K562 (cell line): ENCODE results near the gene SLC16A4. TPM values are rescaled to one million over a fixed set of nuclear protein-coding genes. Genes with fewer than 3 reads are reported as not detected.

Experiments
- FOXK2 ChIP-seq, 2 experiments: fragments of 450-650 bp; IDR thresholded peaks in 1 of 2; conservative IDR thresholded peaks in 1 of 2; 2 replicates each; pipeline ENCODE4 v1.6.1; 2016; ENCODE audit warnings: low read depth in 2 of 2, mild to moderate bottlenecking in 1 of 2
- GATAD2A ChIP-seq: fragments of 450-650 bp; IDR thresholded peaks from 2 replicates; pipeline ENCODE4 v1.6.1; 2017
- LARP7 ChIP-seq: fragments of 450-650 bp; IDR thresholded peaks from 2 replicates; pipeline ENCODE4 v1.6.1; 2016
- MAZ ChIP-seq, 2 experiments: fragments of 450-650 bp in 1 of 2; sonication (generic) in 1 of 2; formaldehyde crosslinking; IDR thresholded peaks in 1 of 2; conservative IDR thresholded peaks in 1 of 2; 2 replicates each; pipeline versions ENCODE4 v1.4.0 to v1.5.0; 2020; ENCODE audit warnings: mild to moderate bottlenecking in 1 of 2, missing genetic modification reagents in 1 of 2
- MEF2A ChIP-seq: IDR thresholded peaks from 2 replicates; pipeline ENCODE4 v1.6.1; 2011; ENCODE audit warnings: low read depth, mild to moderate bottlenecking, low read length, moderate library complexity; ENCODE audit not compliant: control insufficient read depth
- PTTG1 ChIP-seq: fragments of 450-650 bp; IDR thresholded peaks from 2 replicates; pipeline ENCODE4 v1.6.1; 2016; ENCODE audit warnings: low read depth, mild to moderate bottlenecking, missing genetic modification characterization, missing compliant biosample characterization
- SLC30A9 ChIP-seq: fragments of 250-450 bp; sonication (Bioruptor Pico); IDR thresholded peaks from 2 replicates; pipeline ENCODE4 v1.8.0; 2022; ENCODE audit warnings: mild to moderate bottlenecking, moderate library complexity
- TCF7 ChIP-seq: sonication (generic); IDR thresholded peaks from 2 replicates; pipeline ENCODE4 v1.6.1; 2016; ENCODE audit warnings: antibody characterized with exemption, borderline replicate concordance
- TCFL5 ChIP-seq: fragments of 250-450 bp; sonication (Bioruptor Pico); conservative IDR thresholded peaks from 2 replicates; pipeline ENCODE4 v1.6.1; 2021; ENCODE audit warnings: mild to moderate bottlenecking, moderate library complexity, matching md5 sums
- XRCC5 ChIP-seq: fragments of 200-400 bp; formaldehyde crosslinking; IDR thresholded peaks from 2 replicates; pipeline ENCODE4 v1.6.1; 2017; ENCODE audit warnings: low read depth, mild to moderate bottlenecking, low read length
- ZC3H8 ChIP-seq: fragments of 450-650 bp; IDR thresholded peaks from 2 replicates; pipeline ENCODE4 v1.6.1; 2017
- ZNF316 ChIP-seq: fragments of 450-650 bp; IDR thresholded peaks from 2 replicates; pipeline ENCODE4 v1.6.1; 2016
- ZNF354B ChIP-seq: fragments of 250-450 bp; sonication (Bioruptor Pico); IDR thresholded peaks from 2 replicates; pipeline ENCODE4 v1.4.0; 2020
- polyA plus RNA-seq, 8 experiments: library from polyadenylated mRNA; depleted of rRNA in 4 of 8; stranded (reverse) in 5 of 8; unstranded in 3 of 8; fragments of >200 nt; fragmentation: Nextera tagmentation in 2 of 8; fragmentation: Illumina TruSeq in 1 of 8; extraction: Ambion mirVana in 2 of 8; extraction: Trizol in 1 of 8; gene quantifications; 2 replicates each; pipeline versions ENCODE4 v1.2.1 to v1.2.3, GENCODE V29; 2011 to 2014; ENCODE audit warnings: inconsistent platforms in 1 of 8, missing spikeins in 1 of 8
- total RNA-seq, 7 experiments: library from RNA; depleted of rRNA in 6 of 7; stranded (reverse); fragments of >200 nt in 6 of 7; fragmentation: Illumina TruSeq in 2 of 7; extraction: Trizol in 2 of 7; gene quantifications; 2 replicates each; pipeline versions ENCODE4 v1.2.1 to v1.2.3, GENCODE V29; 2011 to 2021; ENCODE audit warnings: low replicate concordance in 1 of 7
- TF ChIP-seq, protein P1 (sequence below), 2 experiments: fragments of 450-650 bp; IDR thresholded peaks; 2 replicates each; pipeline ENCODE4 v1.6.1; 2018; ENCODE audit warnings: mild to moderate bottlenecking in 2 of 2, low read depth in 1 of 2; ENCODE audit not compliant: partially characterized antibody in 2 of 2
- TF ChIP-seq, protein P2 (sequence below): sonication (generic); formaldehyde crosslinking; IDR thresholded peaks from 2 replicates; pipeline ENCODE4 v1.8.1; 2022; ENCODE audit warnings: missing genetic modification reagents
- TF ChIP-seq, protein P3 (sequence below): fragments of 450-650 bp; IDR thresholded peaks from 2 replicates; pipeline ENCODE4 v1.6.1; 2018; ENCODE audit warnings: mild to moderate bottlenecking, low read depth; ENCODE audit not compliant: partially characterized antibody
- TF ChIP-seq, protein P4 (sequence below): sonication (generic); formaldehyde crosslinking; IDR thresholded peaks from 2 replicates; pipeline ENCODE4 v1.4.0; 2020; ENCODE audit warnings: mild to moderate bottlenecking, missing genetic modification reagents
- TF ChIP-seq, protein P5 (sequence below): sonication (generic); formaldehyde crosslinking; IDR thresholded peaks from 2 replicates; pipeline ENCODE4 v1.8.0; 2022; ENCODE audit warnings: mild to moderate bottlenecking, missing genetic modification reagents

The SLC16A4 gene
- total and polyA plus RNA-seq, 9 of the 15 experiments (the other 6 are each of a cell fraction or from before 2014, with no cell fraction given) = 0.04 to 0.31 (median 0.18) TPM; not detected in 1

DNA sequence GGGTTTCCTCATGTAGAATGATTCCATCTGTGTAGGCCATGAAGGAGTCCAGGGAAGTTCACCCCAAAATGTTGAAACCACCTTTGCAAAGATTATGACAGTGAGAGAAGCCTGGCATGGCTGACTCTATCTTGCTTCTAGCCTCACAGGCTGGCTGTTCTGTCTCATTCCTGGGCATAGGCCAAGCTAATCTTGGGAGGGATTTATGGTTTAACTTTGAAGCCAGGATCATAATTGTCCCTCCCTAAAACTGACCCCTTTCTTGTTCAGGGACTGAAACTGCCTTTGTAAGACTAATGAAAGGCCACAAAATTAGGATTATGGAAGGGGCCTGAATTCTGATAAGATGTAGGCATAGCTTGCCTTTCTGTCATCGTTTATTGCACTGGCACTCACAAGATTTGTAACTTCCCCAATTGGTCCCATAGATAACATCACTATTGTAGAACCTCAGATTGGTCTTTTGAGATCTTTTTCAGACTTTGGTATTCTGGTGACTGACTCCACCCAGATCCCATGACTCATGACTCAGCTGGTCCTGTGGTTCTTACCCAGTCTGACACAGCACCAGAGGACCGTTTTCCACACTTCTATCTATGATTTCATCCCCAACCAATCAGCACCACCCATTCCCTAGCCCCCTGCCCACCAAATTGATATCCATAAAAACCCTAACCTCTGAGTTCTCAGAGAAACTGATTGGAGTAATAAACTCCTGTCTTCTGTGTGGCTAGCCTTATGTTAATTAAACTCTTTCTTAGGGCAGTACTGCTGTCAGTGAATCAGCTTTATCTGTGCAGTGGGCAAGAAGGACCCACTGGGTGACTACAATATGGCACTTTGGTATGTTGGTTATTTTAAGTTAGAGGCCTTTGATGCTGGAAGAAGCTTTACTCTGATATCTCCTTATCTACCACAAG, 30.3 kb upstream of the SLC16A4 start (continued):
- TF ChIP-seq, protein P1, sequence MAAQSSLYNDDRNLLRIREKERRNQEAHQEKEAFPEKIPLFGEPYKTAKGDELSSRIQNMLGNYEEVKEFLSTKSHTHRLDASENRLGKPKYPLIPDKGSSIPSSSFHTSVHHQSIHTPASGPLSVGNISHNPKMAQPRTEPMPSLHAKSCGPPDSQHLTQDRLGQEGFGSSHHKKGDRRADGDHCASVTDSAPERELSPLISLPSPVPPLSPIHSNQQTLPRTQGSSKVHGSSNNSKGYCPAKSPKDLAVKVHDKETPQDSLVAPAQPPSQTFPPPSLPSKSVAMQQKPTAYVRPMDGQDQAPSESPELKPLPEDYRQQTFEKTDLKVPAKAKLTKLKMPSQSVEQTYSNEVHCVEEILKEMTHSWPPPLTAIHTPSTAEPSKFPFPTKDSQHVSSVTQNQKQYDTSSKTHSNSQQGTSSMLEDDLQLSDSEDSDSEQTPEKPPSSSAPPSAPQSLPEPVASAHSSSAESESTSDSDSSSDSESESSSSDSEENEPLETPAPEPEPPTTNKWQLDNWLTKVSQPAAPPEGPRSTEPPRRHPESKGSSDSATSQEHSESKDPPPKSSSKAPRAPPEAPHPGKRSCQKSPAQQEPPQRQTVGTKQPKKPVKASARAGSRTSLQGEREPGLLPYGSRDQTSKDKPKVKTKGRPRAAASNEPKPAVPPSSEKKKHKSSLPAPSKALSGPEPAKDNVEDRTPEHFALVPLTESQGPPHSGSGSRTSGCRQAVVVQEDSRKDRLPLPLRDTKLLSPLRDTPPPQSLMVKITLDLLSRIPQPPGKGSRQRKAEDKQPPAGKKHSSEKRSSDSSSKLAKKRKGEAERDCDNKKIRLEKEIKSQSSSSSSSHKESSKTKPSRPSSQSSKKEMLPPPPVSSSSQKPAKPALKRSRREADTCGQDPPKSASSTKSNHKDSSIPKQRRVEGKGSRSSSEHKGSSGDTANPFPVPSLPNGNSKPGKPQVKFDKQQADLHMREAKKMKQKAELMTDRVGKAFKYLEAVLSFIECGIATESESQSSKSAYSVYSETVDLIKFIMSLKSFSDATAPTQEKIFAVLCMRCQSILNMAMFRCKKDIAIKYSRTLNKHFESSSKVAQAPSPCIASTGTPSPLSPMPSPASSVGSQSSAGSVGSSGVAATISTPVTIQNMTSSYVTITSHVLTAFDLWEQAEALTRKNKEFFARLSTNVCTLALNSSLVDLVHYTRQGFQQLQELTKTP (IDR thresholded peaks at IDR 0.05; ENCODE audit: low read depth in 1 of 2, partially characterized antibody in 2 of 2) = peak in 1 of 2 experiments; percentile 54
- TF ChIP-seq, protein P2, sequence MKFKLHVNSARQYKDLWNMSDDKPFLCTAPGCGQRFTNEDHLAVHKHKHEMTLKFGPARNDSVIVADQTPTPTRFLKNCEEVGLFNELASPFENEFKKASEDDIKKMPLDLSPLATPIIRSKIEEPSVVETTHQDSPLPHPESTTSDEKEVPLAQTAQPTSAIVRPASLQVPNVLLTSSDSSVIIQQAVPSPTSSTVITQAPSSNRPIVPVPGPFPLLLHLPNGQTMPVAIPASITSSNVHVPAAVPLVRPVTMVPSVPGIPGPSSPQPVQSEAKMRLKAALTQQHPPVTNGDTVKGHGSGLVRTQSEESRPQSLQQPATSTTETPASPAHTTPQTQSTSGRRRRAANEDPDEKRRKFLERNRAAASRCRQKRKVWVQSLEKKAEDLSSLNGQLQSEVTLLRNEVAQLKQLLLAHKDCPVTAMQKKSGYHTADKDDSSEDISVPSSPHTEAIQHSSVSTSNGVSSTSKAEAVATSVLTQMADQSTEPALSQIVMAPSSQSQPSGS (CRISPR knock-in tag) = no peak
- no peak for TF ChIP-seq GATAD2A
- no peak for TF ChIP-seq XRCC5
- TF ChIP-seq TCFL5 (CRISPR knock-in tag) = 0 out of 2 replicates have a peak, but pooled peaks have one; percentile 2
- peak in 1 of 2 experiments; percentile 19; a peak in 1 of 4 replicates for TF ChIP-seq FOXK2 (conservative IDR thresholded peaks at IDR 0.05 in 1 of 2, IDR thresholded peaks at IDR 0.05 in 1 of 2; ENCODE audit: low read depth in 2 of 2)
- TF ChIP-seq LARP7 = no peak
- no peak for TF ChIP-seq ZC3H8
- TF ChIP-seq, protein P3, sequence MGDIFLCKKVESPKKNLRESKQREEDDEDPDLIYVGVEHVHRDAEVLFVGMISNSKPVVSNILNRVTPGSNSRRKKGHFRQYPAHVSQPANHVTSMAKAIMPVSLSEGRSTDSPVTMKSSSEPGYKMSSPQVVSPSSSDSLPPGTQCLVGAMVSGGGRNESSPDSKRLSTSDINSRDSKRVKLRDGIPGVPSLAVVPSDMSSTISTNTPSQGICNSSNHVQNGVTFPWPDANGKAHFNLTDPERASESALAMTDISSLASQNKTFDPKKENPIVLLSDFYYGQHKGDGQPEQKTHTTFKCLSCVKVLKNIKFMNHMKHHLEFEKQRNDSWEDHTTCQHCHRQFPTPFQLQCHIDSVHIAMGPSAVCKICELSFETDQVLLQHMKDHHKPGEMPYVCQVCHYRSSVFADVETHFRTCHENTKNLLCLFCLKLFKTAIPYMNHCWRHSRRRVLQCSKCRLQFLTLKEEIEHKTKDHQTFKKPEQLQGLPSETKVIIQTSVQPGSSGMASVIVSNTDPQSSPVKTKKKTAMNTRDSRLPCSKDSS = no peak
- TF ChIP-seq TCF7 = no peak
- peak in 1 of 2 experiments; percentile 49; a peak in 1 of 4 replicates for TF ChIP-seq MAZ (CRISPR knock-in tag; conservative IDR thresholded peaks at IDR 0.05 in 1 of 2, IDR thresholded peaks at IDR 0.05 in 1 of 2)
- TF ChIP-seq MEF2A = no peak
- no peak for TF ChIP-seq PTTG1 (tag)
- no peak for TF ChIP-seq ZNF354B (CRISPR knock-in tag)
- TF ChIP-seq, protein P4, sequence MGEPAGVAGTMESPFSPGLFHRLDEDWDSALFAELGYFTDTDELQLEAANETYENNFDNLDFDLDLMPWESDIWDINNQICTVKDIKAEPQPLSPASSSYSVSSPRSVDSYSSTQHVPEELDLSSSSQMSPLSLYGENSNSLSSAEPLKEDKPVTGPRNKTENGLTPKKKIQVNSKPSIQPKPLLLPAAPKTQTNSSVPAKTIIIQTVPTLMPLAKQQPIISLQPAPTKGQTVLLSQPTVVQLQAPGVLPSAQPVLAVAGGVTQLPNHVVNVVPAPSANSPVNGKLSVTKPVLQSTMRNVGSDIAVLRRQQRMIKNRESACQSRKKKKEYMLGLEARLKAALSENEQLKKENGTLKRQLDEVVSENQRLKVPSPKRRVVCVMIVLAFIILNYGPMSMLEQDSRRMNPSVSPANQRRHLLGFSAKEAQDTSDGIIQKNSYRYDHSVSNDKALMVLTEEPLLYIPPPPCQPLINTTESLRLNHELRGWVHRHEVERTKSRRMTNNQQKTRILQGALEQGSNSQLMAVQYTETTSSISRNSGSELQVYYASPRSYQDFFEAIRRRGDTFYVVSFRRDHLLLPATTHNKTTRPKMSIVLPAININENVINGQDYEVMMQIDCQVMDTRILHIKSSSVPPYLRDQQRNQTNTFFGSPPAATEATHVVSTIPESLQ (CRISPR knock-in tag) = no peak
- TF ChIP-seq SLC30A9 = no peak
- peak; percentile 75 for TF ChIP-seq ZNF316
- TF ChIP-seq, protein P5, sequence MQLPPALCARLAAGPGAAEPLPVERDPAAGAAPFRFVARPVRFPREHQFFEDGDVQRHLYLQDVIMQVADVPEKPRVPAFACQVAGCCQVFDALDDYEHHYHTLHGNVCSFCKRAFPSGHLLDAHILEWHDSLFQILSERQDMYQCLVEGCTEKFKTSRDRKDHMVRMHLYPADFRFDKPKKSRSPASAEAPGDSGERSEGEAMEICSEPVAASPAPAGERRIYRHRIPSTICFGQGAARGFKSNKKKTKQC (CRISPR knock-in tag) = no peak
